ENCODE measurements around the gene CDH2. TPM values are rescaled to one million over a fixed set of nuclear protein-coding genes. Genes with fewer than 3 reads are reported as not detected.

The CDH2 gene
- total RNA-seq, 1 experiment from 2014 or later: 14.6 TPM

- no peaks in the 10 kb centered on the region for H3K27me3 Mint-ChIP-seq (ENCODE audit: insufficient read depth, unreplicated experiment)
- ChIA-PET CTCF (no interaction called here), POLR2A (no interaction called here)
- H3K27ac Mint-ChIP-seq (ENCODE audit: low read depth, unreplicated experiment): no peak overlapping the region
- no TSS peak for BruUV-seq (replicated peaks)
- intact Hi-C loops (cut with micrococcal nuclease): no loop called here
- H3K4me1 Mint-ChIP-seq (ENCODE audit: insufficient read depth, unreplicated experiment): peaks cover 5% of the 10 kb centered on the region
- TF ChIP-seq, protein P1, sequence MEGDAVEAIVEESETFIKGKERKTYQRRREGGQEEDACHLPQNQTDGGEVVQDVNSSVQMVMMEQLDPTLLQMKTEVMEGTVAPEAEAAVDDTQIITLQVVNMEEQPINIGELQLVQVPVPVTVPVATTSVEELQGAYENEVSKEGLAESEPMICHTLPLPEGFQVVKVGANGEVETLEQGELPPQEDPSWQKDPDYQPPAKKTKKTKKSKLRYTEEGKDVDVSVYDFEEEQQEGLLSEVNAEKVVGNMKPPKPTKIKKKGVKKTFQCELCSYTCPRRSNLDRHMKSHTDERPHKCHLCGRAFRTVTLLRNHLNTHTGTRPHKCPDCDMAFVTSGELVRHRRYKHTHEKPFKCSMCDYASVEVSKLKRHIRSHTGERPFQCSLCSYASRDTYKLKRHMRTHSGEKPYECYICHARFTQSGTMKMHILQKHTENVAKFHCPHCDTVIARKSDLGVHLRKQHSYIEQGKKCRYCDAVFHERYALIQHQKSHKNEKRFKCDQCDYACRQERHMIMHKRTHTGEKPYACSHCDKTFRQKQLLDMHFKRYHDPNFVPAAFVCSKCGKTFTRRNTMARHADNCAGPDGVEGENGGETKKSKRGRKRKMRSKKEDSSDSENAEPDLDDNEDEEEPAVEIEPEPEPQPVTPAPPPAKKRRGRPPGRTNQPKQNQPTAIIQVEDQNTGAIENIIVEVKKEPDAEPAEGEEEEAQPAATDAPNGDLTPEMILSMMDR (IDR thresholded peaks at IDR 0.05; ENCODE audit: unreplicated experiment): no peak
- H3K4me3 Mint-ChIP-seq (ENCODE audit: unreplicated experiment): no peak overlapping the region
- DNase-seq (ENCODE audit: unreplicated experiment): peak; percentile 61
- H3K9me3 Mint-ChIP-seq (ENCODE audit: unreplicated experiment): no peaks in the 10 kb centered on the region
- H3K36me3 Mint-ChIP-seq (ENCODE audit: insufficient read depth, unreplicated experiment): peaks cover 1% of the 10 kb centered on the region
Observed at GRCh38 chr18:28003451-28003850, 173.5 kb downstream of the CDH2 start.

GRCh38 chr18:28002841-28003240, 174.1 kb downstream of the CDH2 start:
- Mint-ChIP-seq H3K36me3 (ENCODE audit: insufficient read depth, unreplicated experiment) (no peaks in the 10 kb centered on the region), H3K4me3 (ENCODE audit: unreplicated experiment) (no peak overlapping the region), H3K9me3 (ENCODE audit: unreplicated experiment) (no peaks in the 10 kb centered on the region), H3K27ac (ENCODE audit: low read depth, unreplicated experiment) (no peak overlapping the region), H3K27me3 (ENCODE audit: insufficient read depth, unreplicated experiment) (no peaks in the 10 kb centered on the region), H3K4me1 (ENCODE audit: insufficient read depth, unreplicated experiment) (peaks cover 5% of the 10 kb centered on the region)
- ChIA-PET CTCF (no interaction called here), POLR2A (no interaction called here)
- BruUV-seq (replicated peaks): no TSS peak
- TF ChIP-seq, protein P1 (IDR thresholded peaks at IDR 0.05; ENCODE audit: unreplicated experiment): no peak
- no peak for DNase-seq (ENCODE audit: unreplicated experiment)
- intact Hi-C loops (cut with micrococcal nuclease): no loop called here

GRCh38 chr18:27996801-27997272, 180.1 kb downstream of the CDH2 start:
- no TSS peak for BruUV-seq (replicated peaks)
- H3K4me3 Mint-ChIP-seq (ENCODE audit: unreplicated experiment): no peak overlapping the region
- no peaks in the 10 kb centered on the region for H3K36me3 Mint-ChIP-seq (ENCODE audit: insufficient read depth, unreplicated experiment)
- intact Hi-C loops (cut with micrococcal nuclease): no loop called here
- H3K27ac Mint-ChIP-seq (ENCODE audit: low read depth, unreplicated experiment): no peak overlapping the region
- POLR2A ChIA-PET: no interaction called here
- peaks cover 17% of the 10 kb centered on the region for H3K4me1 Mint-ChIP-seq (ENCODE audit: insufficient read depth, unreplicated experiment)
- H3K9me3 Mint-ChIP-seq (ENCODE audit: unreplicated experiment): no peaks in the 10 kb centered on the region
- CTCF ChIA-PET: no interaction called here
- TF ChIP-seq, protein P1 (IDR thresholded peaks at IDR 0.05; ENCODE audit: unreplicated experiment): no peak
- peak; percentile 67 for DNase-seq (ENCODE audit: unreplicated experiment)
- H3K27me3 Mint-ChIP-seq (ENCODE audit: insufficient read depth, unreplicated experiment): no peaks in the 10 kb centered on the region

DNA sequence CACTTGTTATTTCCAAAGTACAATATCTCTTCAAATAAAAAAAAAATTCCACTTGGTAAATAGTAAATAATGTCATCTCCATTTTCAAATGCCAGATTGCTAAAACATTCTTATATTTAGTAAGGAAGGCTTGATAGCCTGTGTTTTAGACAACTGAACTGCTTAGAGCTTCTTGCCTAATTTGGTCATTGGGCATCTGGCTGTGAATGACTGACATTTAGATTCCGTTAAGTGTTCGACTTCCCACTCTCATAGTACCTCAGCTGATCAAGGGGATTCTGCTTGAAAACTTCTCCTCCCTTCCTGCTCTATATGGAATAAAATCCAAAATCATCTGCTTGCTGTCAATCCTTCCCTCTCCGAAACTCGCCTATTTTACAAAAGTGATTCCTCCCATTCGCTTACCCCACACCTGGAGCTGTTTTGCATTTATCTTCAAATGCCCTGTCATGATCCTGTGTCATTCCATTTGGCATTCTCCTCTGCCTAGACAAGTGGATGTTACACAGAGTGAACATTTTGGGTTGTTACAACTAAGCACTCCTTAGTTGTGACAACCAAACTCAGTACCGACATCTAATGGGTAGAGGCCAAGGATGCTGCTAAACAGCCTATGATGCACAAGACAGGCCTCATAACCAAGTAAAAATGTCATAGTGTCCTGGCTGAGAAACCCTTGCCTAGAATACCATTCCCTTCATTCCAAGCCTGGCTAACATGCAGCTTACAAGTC, 181.0 kb downstream of the CDH2 start:
- TF ChIP-seq, protein P1 (IDR thresholded peaks at IDR 0.05; ENCODE audit: unreplicated experiment): no peak
- Mint-ChIP-seq H3K9me3 (ENCODE audit: unreplicated experiment) (no peaks in the 10 kb centered on the region), H3K4me3 (ENCODE audit: unreplicated experiment) (no peak overlapping the region), H3K27me3 (ENCODE audit: insufficient read depth, unreplicated experiment) (no peaks in the 10 kb centered on the region), H3K27ac (ENCODE audit: low read depth, unreplicated experiment) (no peak overlapping the region), H3K4me1 (ENCODE audit: insufficient read depth, unreplicated experiment) (peaks cover 17% of the 10 kb centered on the region), H3K36me3 (ENCODE audit: insufficient read depth, unreplicated experiment) (no peaks in the 10 kb centered on the region)
- no TSS peak for BruUV-seq (replicated peaks)
- CTCF ChIA-PET: interaction anchor here (1.2 kb wide), 1 partner anchor 14 kb away, joined by 3 read pairs; no protein-coding TSS in a partner anchor
- DNase-seq (ENCODE audit: unreplicated experiment): no peak
- intact Hi-C loops (cut with micrococcal nuclease): no loop called here
- POLR2A ChIA-PET: no interaction called here

Data from MCF 10A (cell line).